HG03520 (cell line): ENCODE results near the gene SLC48A1.
"Not testable (repeated sequence)": the region's sequence is repeated elsewhere in the genome, so short reads cannot be mapped to it uniquely, and the experiment has no call there.

ENCODE experiments used
- ATAC-seq: cut with Tn5 transposase; IDR thresholded peaks from one replicate; pipeline ENCODE4 v1.9.1; 2021; ENCODE audit warnings: mild to moderate bottlenecking, moderate library complexity; ENCODE audit not compliant: unreplicated experiment

Gene SLC48A1

GRCh38 chr12:47808050-47808449 is 35.0 kb downstream of the SLC48A1 start:
- no peak for ATAC-seq

- ATAC-seq = no peak
These were observed 35.7 kb downstream of the SLC48A1 start for GRCh38 chr12:47808574-47809365.

- not testable (repeated sequence) for ATAC-seq
These were observed 36.5 kb downstream of the SLC48A1 start for GRCh38 chr12:47809518-47809917.

GRCh38 chr12:47811072-47811396 is 38.0 kb downstream of the SLC48A1 start:
- ATAC-seq = no peak

- no peak for ATAC-seq
These were observed 38.8 kb downstream of the SLC48A1 start for GRCh38 chr12:47811581-47812484.

- peak; percentile 59 for ATAC-seq
These were observed 39.9 kb downstream of the SLC48A1 start for GRCh38 chr12:47812797-47813510.

- ATAC-seq = peak; percentile 8
These were observed 40.6 kb downstream of the SLC48A1 start for GRCh38 chr12:47813511-47814196.

- ATAC-seq = no peak
These were observed 41.6 kb downstream of the SLC48A1 start for GRCh38 chr12:47814539-47815170.

GRCh38 chr12:47815447-47815846 is 42.4 kb downstream of the SLC48A1 start:
- not testable (repeated sequence) for ATAC-seq

GRCh38 chr12:47816403-47817271 is 43.6 kb downstream of the SLC48A1 start:
- ATAC-seq = no peak

- ATAC-seq = no peak
These were observed 44.4 kb downstream of the SLC48A1 start for GRCh38 chr12:47817272-47818006.

- ATAC-seq = no peak
These were observed 45.0 kb downstream of the SLC48A1 start for GRCh38 chr12:47818007-47818376.

- ATAC-seq = no peak
These were observed 45.6 kb downstream of the SLC48A1 start for GRCh38 chr12:47818467-47819137.

- ATAC-seq = no peak
These were observed 46.3 kb downstream of the SLC48A1 start for GRCh38 chr12:47819138-47819895.

GRCh38 chr12:47819896-47820630 is 47.0 kb downstream of the SLC48A1 start, which contains the start of gene HDAC7:
Gene HDAC7 (minus strand): TSS chr12:47819903. CDS start chr12:47819785, 118 bp downstream.
- no peak for ATAC-seq

- no peak for ATAC-seq
These were observed 47.8 kb downstream of the SLC48A1 start for GRCh38 chr12:47820631-47821345.
